ENCODE data around the gene GMPPA. TPM values are rescaled to one million over a fixed set of nuclear protein-coding genes. Genes with fewer than 3 reads are reported as not detected.

The GMPPA gene
- total RNA-seq, 1 donor from 2014 or later: 27.7 TPM

DNA sequence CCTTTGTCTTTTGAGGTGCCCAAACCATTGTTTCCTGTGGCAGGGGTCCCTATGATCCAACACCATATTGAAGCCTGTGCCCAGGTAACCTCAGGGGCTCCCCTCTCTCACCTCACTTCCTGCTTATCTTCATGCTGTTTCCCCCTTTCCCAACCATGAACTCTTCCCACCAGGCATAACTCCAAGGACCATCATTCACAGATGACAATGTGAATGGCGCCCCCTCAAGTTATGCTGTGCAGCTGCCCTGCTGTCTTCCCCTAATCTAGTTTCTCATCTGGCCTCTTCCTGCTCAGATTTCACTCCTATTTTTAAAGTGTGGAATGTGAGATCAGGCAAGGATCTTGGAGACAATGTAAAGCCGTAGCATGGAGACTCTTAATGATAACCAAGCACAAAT, 1.4 kb downstream of the GMPPA start:
- Histone ChIP-seq H3K9me3 (ENCODE audit: control insufficient read depth in 3 of 3, low read length in 3 of 3) (no peaks in the 10 kb centered on the region), H3K36me3 (ENCODE audit: control insufficient read depth in 3 of 3, insufficient read depth in 3 of 3, low read length in 3 of 3) (peaks cover 19 to 35% (median 20%) of the 10 kb centered on the region in 3 donors), H3K4me3 (ENCODE audit: low read length in 3 of 3) (no peak overlapping the region), H3K27me3 (ENCODE audit: control insufficient read depth in 3 of 3, insufficient read depth in 3 of 3, low read length in 3 of 3) (no peaks in the 10 kb centered on the region), H3K4me1 (ENCODE audit: control insufficient read depth in 3 of 3, insufficient read depth in 3 of 3, low read length in 3 of 3) (peaks cover 46 to 51% (median 49%) of the 10 kb centered on the region in 3 donors), H3K9ac (ENCODE audit: low read depth in 1 of 3, low read length in 3 of 3) (no peak overlapping the region), H3K27ac (ENCODE audit: low read depth, low read length) (no peak overlapping the region)

DNA sequence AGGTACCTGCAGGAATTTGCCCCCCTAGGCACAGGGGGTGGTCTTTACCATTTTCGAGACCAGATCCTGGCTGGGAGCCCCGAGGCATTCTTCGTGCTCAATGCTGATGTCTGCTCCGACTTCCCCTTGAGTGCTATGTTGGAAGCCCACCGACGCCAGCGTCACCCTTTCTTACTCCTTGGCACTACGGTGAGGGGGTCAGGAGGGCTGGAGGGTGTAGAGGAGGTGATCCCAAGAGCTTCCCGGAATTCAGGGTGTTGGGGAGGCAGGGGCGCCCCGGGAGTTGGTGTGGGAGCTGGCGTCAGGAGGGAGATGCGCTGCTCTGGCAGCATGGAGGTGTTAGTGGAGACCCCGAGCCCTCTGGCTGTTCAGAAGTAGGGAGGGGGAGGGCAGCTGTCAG, 3.2 kb downstream of the GMPPA start:
- Histone ChIP-seq H3K9ac (ENCODE audit: low read depth in 1 of 3, low read length in 3 of 3) (no peak overlapping the region), H3K4me1 (ENCODE audit: control insufficient read depth in 3 of 3, insufficient read depth in 3 of 3, low read length in 3 of 3) (peaks cover 32 to 33% (median 32%) of the 10 kb centered on the region in 3 donors), H3K36me3 (ENCODE audit: control insufficient read depth in 3 of 3, insufficient read depth in 3 of 3, low read length in 3 of 3) (peaks cover 28 to 48% (median 32%) of the 10 kb centered on the region in 3 donors), H3K27ac (ENCODE audit: low read depth, low read length) (no peak overlapping the region), H3K27me3 (ENCODE audit: control insufficient read depth in 3 of 3, insufficient read depth in 3 of 3, low read length in 3 of 3) (no peaks in the 10 kb centered on the region), H3K9me3 (ENCODE audit: control insufficient read depth in 3 of 3, low read length in 3 of 3) (no peaks in the 10 kb centered on the region), H3K4me3 (ENCODE audit: low read length in 3 of 3) (no peak overlapping the region)

DNA sequence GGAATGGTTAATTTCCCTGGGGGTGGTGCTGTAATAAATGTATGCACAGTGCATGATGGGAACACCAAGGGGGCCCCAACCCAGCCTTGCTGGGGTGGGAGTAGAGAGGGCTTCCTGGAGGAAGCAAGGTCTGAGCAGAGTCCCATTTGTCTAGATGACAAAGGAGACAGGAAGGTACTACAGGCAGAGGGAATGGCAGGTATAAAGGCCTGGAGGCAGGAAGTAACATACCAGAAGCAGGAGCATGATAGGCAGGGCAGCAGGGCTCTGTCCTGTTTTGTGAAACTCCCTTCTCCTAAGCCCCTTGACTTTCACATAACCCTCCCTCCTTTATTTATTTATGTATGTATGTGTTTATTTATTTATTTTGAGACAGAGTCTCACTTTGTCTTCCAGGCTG, 3.9 kb downstream of the GMPPA start:
- Histone ChIP-seq H3K36me3 (ENCODE audit: control insufficient read depth in 3 of 3, insufficient read depth in 3 of 3, low read length in 3 of 3) (peaks cover 28 to 48% (median 32%) of the 10 kb centered on the region in 3 donors), H3K4me1 (ENCODE audit: control insufficient read depth in 3 of 3, insufficient read depth in 3 of 3, low read length in 3 of 3) (peaks cover 24 to 26% (median 24%) of the 10 kb centered on the region in 3 donors), H3K9ac (ENCODE audit: low read depth in 1 of 3, low read length in 3 of 3) (no peak overlapping the region), H3K9me3 (ENCODE audit: control insufficient read depth in 3 of 3, low read length in 3 of 3) (no peaks in the 10 kb centered on the region), H3K27me3 (ENCODE audit: control insufficient read depth in 3 of 3, insufficient read depth in 3 of 3, low read length in 3 of 3) (peaks cover 0 to 2% (median 0%) of the 10 kb centered on the region in 3 donors), H3K4me3 (ENCODE audit: low read length in 3 of 3) (no peak overlapping the region), H3K27ac (ENCODE audit: low read depth, low read length) (no peak overlapping the region)

DNA sequence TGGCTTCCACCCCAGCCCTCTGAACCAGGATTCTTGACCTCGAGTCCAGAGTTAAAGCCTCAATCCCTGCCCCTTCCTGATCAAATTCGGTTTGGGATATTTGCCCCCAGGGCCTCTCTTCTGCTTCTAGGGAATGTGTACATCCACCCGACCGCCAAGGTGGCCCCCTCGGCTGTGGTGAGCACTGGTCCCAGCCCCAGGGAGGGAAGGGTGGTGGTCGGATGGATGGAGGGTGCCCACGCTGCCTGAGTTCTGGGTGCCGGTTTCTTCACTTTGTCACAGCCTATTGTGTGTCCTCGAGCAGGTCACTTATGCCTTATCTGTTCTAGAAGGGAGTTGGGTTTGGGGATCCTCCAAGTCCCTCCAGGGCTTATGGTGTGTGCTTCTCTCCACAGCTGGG, 6.9 kb downstream of the GMPPA start:
- Histone ChIP-seq H3K9ac (ENCODE audit: low read depth in 1 of 3, low read length in 3 of 3) (no peak overlapping the region), H3K9me3 (ENCODE audit: control insufficient read depth in 3 of 3, low read length in 3 of 3) (no peaks in the 10 kb centered on the region), H3K27me3 (ENCODE audit: control insufficient read depth in 3 of 3, insufficient read depth in 3 of 3, low read length in 3 of 3) (peaks cover 5 to 18% (median 6%) of the 10 kb centered on the region in 3 donors), H3K4me1 (ENCODE audit: control insufficient read depth in 3 of 3, insufficient read depth in 3 of 3, low read length in 3 of 3) (peaks cover 9 to 12% (median 9%) of the 10 kb centered on the region in 3 donors), H3K27ac (ENCODE audit: low read depth, low read length) (no peak overlapping the region), H3K4me3 (ENCODE audit: low read length in 3 of 3) (no peak overlapping the region), H3K36me3 (ENCODE audit: control insufficient read depth in 3 of 3, insufficient read depth in 3 of 3, low read length in 3 of 3) (peaks cover 28 to 48% (median 32%) of the 10 kb centered on the region in 3 donors)

DNA sequence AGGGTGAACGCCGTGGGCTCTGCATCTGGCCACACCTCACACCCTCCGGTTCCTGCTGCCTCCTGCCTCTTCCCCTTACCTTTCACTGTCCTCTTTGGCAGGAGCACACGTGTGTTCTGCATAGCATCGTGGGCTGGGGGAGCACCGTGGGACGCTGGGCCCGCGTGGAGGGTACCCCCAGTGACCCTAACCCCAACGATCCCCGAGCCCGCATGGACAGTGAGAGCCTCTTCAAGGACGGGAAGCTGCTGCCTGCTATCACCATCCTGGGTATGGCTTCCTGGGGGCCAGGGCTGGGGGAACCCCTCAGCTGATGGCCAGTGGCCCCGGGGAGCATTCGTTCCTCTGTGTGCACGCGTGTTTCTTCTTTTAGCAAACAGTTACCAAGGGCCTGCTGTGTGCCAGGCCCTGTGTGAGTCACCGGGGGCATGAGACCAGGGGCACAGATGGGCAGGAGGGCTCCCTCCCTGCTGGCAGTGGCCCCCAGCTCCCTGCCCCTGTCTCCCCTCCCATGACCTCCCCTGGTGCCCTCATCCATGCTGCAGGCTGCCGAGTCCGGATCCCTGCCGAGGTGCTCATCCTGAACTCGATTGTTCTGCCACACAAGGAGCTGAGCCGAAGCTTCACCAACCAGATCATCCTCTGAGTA, 7.6 kb downstream of the GMPPA start:
- no peaks in the 10 kb centered on the region for H3K9me3 ChIP-seq (ENCODE audit: control insufficient read depth in 3 of 3, low read length in 3 of 3)
- H3K27me3 ChIP-seq (ENCODE audit: control insufficient read depth in 3 of 3, insufficient read depth in 3 of 3, low read length in 3 of 3): peaks cover 5 to 23% (median 7%) of the 10 kb centered on the region in 3 donors
- H3K9ac ChIP-seq (ENCODE audit: low read depth in 1 of 3, low read length in 3 of 3): no peak overlapping the region
- no peak overlapping the region for H3K27ac ChIP-seq (ENCODE audit: low read depth, low read length)
- peaks cover 9 to 12% (median 9%) of the 10 kb centered on the region in 3 donors for H3K4me1 ChIP-seq (ENCODE audit: control insufficient read depth in 3 of 3, insufficient read depth in 3 of 3, low read length in 3 of 3)
- no peak overlapping the region for H3K4me3 ChIP-seq (ENCODE audit: low read length in 3 of 3)
- peaks cover 28 to 47% (median 31%) of the 10 kb centered on the region in 3 donors for H3K36me3 ChIP-seq (ENCODE audit: control insufficient read depth in 3 of 3, insufficient read depth in 3 of 3, low read length in 3 of 3)

DNA sequence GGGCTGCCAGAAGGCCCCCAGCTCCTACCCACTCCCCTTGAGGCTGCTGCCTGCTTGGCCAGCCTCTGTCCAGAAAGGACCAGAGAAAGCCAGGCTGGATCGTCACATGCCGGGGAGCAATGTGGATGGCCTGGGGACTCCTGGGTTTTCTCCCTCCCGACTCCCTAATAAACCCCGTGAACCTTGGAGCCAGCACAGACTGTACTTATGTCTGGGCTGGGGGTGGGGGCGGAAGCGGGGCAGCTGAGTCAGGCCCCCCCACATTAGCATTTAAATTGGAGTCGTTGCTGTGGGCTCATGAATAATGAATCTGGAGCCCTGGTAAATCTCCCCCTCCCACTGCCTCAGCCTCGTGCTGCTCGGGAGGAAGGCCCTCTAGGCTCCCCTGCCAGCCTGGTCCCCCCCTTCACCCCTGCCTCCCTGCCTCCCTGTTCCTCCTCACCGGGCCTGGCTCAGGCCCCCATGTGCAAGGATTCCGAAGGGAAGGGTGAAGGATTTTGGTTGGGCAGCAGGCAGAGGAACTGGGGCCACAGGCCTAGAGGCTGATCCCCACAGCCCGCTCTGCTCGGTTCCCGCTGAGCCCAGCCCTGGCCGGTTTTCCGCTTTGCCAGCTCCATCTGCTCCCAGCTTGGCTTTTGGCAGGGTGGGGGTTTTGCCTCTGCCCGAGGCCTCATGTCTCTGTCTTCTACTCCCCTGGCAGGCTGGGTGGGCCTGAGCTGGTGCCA, 8.3 kb downstream of the GMPPA start:
- Histone ChIP-seq H3K36me3 (ENCODE audit: control insufficient read depth in 3 of 3, insufficient read depth in 3 of 3, low read length in 3 of 3) (peaks cover 26 to 40% (median 28%) of the 10 kb centered on the region in 3 donors), H3K4me1 (ENCODE audit: control insufficient read depth in 3 of 3, insufficient read depth in 3 of 3, low read length in 3 of 3) (peaks cover 9 to 12% (median 9%) of the 10 kb centered on the region in 3 donors), H3K27me3 (ENCODE audit: control insufficient read depth in 3 of 3, insufficient read depth in 3 of 3, low read length in 3 of 3) (peaks cover 7 to 28% (median 8%) of the 10 kb centered on the region in 3 donors), H3K4me3 (ENCODE audit: low read length in 3 of 3) (no peak overlapping the region), H3K9me3 (ENCODE audit: control insufficient read depth in 3 of 3, low read length in 3 of 3) (no peaks in the 10 kb centered on the region), H3K9ac (ENCODE audit: low read depth in 1 of 3, low read length in 3 of 3) (no peak overlapping the region), H3K27ac (ENCODE audit: low read depth, low read length) (no peak overlapping the region)

DNA sequence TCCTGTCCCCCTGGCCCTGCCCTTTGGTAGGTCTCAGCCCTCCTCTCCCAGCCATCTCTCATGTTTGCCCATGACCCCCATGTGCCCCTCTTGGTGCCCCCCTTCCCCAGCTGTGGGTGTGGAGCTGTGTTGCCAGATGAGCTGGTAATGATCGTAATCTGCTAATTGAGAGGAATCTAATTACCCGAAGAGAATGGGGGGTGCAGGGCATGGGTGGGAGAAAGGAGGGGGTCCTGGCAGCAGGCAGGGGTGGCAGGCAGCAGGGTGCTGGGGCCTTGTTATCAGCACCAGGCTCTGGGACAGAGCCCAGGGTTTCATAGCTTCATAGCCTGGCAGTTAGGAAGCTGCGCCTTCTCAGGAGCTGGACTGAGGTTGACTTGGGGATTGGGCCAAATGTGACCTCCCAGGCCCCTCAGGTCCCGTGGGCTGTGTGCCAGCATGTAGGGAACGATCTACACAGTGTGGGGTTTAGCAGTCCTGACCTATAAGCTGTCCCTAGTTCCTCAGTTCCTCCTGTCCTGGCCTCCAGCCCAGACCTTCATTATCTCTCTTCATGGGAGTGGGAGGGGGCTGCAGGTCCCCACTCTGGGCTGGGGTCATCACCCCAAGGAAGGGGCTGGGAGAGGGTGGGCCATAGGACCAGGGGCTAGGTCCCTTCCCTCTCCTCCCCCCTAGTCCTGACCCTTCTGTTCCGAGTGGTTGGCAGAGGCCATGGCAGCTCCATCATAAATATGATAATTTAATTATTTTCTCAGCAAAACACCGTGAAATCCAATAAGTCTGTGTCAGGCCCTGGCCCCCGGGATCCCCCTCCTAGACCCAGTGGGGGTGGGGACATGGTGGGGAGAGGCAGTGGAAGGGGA, 9.1 kb downstream of the GMPPA start:
- Histone ChIP-seq H3K4me3 (ENCODE audit: low read length in 3 of 3) (no peak overlapping the region), H3K36me3 (ENCODE audit: control insufficient read depth in 3 of 3, insufficient read depth in 3 of 3, low read length in 3 of 3) (peaks cover 20 to 33% (median 28%) of the 10 kb centered on the region in 3 donors), H3K27ac (ENCODE audit: low read depth, low read length) (no peak overlapping the region), H3K9ac (ENCODE audit: low read depth in 1 of 3, low read length in 3 of 3) (no peak overlapping the region), H3K4me1 (ENCODE audit: control insufficient read depth in 3 of 3, insufficient read depth in 3 of 3, low read length in 3 of 3) (peaks cover 9 to 12% (median 11%) of the 10 kb centered on the region in 3 donors), H3K27me3 (ENCODE audit: control insufficient read depth in 3 of 3, insufficient read depth in 3 of 3, low read length in 3 of 3) (peaks cover 14 to 36% (median 14%) of the 10 kb centered on the region in 3 donors), H3K9me3 (ENCODE audit: control insufficient read depth in 3 of 3, low read length in 3 of 3) (no peaks in the 10 kb centered on the region)

DNA sequence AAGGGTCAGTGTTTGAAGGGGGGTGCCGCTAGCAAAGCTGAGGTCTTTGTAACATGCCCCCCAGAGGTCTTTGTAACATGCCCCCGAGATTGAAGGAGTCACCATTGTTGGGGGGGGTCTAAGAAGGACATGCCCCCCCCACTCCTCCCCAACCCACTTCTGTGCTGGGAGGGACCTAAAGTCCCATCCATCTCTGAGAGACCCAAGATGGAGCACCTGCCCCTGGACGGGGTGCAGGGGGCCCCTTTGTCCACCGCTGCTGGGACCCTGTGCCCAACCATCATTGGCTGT, 9.7 kb downstream of the GMPPA start:
- Histone ChIP-seq H3K9me3 (ENCODE audit: control insufficient read depth in 3 of 3, low read length in 3 of 3) (no peaks in the 10 kb centered on the region), H3K36me3 (ENCODE audit: control insufficient read depth in 3 of 3, insufficient read depth in 3 of 3, low read length in 3 of 3) (peaks cover 20 to 31% (median 26%) of the 10 kb centered on the region in 3 donors), H3K4me1 (ENCODE audit: control insufficient read depth in 3 of 3, insufficient read depth in 3 of 3, low read length in 3 of 3) (peaks cover 9 to 12% (median 11%) of the 10 kb centered on the region in 3 donors), H3K27me3 (ENCODE audit: control insufficient read depth in 3 of 3, insufficient read depth in 3 of 3, low read length in 3 of 3) (peaks cover 17 to 42% (median 19%) of the 10 kb centered on the region in 3 donors), H3K27ac (ENCODE audit: low read depth, low read length) (no peak overlapping the region), H3K9ac (ENCODE audit: low read depth in 1 of 3, low read length in 3 of 3) (no peak overlapping the region), H3K4me3 (ENCODE audit: low read length in 3 of 3) (no peak overlapping the region)

DNA sequence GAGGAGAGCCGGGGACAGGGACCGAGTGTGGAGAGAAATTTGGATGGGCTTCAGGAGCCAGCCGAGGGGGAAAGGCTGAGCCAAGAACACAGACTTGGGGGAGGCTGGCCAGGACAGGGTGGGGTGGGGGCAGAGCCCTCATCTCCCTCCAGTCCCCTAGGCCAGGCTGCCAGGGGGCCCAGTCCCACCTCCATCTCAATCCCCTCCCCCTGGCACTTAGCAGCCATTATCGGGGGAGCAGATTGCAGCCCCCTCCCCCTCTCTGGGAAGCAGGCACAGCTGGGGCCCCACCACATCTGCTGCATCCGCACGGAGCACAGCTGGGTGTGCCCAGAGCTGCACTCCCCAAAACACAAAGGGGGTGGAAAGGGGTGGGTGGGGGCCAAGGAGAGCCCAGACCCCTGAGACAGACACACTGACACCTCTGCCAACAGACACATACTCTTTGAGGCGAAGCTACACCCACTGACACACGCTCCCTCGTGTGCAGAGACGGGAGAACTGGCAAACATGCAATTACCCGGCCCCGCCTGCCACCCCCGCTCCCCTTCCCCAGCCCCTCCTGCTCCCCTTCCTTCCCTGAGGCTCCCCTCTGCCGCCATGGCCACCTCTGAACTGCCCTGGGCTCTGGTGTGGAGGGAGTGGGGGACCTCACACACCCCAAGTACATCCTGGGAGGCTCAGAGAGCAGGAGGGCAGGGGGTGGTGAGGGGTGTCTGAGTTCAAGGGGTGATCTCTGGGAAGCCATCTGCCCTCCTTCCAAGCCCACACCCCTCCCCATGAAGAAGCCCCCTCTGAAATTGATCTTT, 10.5 kb downstream of the GMPPA start:
- peaks cover 22 to 50% (median 27%) of the 10 kb centered on the region in 3 donors for H3K27me3 ChIP-seq (ENCODE audit: control insufficient read depth in 3 of 3, insufficient read depth in 3 of 3, low read length in 3 of 3)

More for the DNA sequence above, 10.5 kb downstream of the GMPPA start:
- peaks cover 13 to 17% (median 14%) of the 10 kb centered on the region in 3 donors for H3K4me1 ChIP-seq (ENCODE audit: control insufficient read depth in 3 of 3, insufficient read depth in 3 of 3, low read length in 3 of 3)
- peaks cover 13 to 23% (median 18%) of the 10 kb centered on the region in 3 donors for H3K36me3 ChIP-seq (ENCODE audit: control insufficient read depth in 3 of 3, insufficient read depth in 3 of 3, low read length in 3 of 3)
- H3K9ac ChIP-seq (ENCODE audit: low read depth in 1 of 3, low read length in 3 of 3): peak overlapping the region in 1 of 3 donors; percentile 62
- H3K27ac ChIP-seq (ENCODE audit: low read depth, low read length): no peak overlapping the region
- no peaks in the 10 kb centered on the region for H3K9me3 ChIP-seq (ENCODE audit: control insufficient read depth in 3 of 3, low read length in 3 of 3)
- no peak overlapping the region for H3K4me3 ChIP-seq (ENCODE audit: low read length in 3 of 3)
